CD4-positive, alpha-beta T cell treated with Interleukin-12 subunit alpha and Interleukin-12 subunit beta, for 1 hour (primary cell): ENCODE data around the gene KLF1.
A peak's percentile ranks its signal among the peaks of the same experiment; 100 is the strongest.
"Not testable (repeated sequence)": the region's sequence is repeated elsewhere in the genome, so short reads cannot be mapped to it uniquely, and the experiment has no call there.

Experiments
- DNase-seq: peaks from one replicate; pipeline ENCODE4 v3.0.0-alpha.2; 2020

KLF1 gene

DNA sequence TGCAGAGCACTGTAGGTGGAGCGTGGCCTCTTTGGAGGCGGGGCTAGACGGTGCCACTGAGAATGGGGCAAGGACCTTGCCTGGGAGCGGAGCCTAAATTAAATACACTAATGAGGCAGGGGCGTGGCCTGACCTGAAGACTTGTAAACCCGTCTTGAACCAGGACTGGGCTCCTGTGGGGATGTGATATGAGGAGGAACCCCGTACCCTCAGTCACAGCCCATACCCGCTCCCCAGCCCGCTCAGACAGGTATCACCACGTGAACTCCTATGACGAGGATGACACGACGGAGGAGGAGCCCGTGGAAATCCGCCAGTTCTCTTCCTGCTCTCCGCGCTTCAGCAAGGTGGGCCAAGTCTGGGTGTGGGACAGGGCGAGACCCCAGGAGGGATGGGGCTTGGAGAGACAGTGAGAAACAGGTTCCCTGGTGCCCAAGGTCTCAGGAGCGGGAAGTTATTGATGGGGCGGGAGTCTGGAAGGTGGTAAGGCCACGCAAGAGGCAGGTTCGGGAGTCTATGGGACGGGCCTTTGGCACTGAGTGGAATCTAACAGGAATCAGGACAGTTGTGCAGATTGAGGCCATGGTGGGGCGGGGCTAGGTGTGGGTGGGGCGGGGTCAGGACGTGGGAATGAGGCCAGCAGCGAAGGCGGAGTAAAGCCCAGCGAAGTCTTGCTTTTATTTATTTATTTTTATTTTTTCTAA, 20.4 kb downstream of the KLF1 start:
- no peak for DNase-seq

GRCh38 chr19:12865746-12866415, 21.1 kb downstream of the KLF1 start:
- no peak for DNase-seq

GRCh38 chr19:12864721-12865715, 22.0 kb downstream of the KLF1 start:
- DNase-seq: no peak

GRCh38 chr19:12864143-12864542, 22.9 kb downstream of the KLF1 start:
- DNase-seq: no peak

DNA sequence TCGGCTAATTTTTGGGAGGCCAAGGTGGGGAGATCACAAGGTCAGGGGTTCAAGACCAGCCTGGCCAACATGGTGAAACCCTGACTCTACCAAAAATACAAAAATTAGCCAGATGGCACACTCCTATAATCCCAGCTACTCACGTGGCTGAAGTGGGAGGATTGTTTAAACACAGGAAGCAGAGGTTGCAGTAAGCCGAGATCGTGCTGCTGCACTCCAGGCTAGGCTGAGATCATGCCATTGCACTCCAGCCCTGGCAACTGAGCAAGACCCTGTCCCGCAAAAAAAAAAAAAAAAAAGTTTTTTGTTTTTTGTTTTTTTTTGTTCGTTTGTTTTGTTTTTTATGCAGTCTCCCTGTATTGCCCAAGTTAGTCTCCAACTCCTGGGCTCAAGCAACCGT, 27.5 kb downstream of the KLF1 start:
- DNase-seq: no peak

DNA sequence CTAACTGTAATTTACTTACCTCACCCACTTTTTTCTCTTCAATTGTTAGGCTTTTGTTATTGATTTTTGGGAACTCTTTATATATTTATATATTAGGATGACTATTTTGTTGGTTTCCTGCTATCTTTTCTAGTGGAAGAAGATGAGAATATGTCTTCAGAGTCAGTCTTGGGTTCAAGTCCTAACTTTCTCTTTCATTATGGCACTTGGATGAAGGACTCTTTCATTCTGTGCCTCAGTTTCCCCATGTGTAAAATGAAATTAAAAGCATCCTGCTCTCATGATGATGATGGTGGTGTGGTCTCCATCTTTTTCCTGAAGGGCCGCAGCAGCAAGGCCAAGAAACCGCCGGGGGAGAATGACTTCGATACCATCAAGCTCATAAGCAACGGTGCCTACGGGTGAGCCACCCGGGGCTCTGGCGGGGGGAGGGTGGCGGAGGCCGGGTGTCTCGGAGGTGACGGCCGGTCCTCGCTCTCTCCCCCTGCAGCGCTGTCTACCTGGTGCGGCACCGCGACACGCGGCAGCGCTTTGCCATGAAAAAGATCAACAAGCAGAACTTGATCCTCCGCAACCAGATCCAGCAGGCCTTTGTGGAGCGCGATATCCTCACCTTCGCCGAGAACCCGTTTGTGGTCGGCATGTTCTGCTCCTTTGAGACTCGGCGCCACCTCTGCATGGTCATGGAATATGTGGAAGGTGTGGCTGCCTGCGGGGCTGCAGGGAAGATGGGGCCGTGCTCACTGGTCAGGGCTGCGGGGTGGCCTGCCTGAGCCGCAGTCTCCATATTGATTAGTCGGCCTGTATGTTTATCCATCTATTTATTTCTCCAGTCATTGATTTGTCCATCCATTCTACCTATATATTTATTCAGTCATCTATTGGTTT, 28.7 kb downstream of the KLF1 start:
- DNase-seq: no peak

DNA sequence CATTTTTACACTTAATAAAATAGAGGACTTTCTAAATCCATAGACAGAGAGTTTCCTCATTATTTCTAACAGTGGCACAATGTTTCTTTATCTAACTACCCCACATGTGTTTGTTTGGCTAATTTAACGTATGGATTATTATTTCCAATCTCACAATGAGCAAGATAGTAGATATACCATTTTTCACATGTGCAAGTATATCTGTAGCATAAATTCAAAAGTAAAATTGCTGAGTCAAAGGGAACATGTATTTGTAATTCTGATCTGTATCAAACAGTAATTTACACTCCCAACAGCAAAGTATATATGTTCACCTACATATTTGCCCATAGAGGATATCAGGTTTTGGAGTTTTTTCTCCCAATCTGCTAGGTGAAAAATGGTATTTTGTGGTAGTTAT, 30.3 kb downstream of the KLF1 start:
- no peak for DNase-seq

- DNase-seq: peak; percentile 83
Observed at GRCh38 chr19:12847159-12848139, 39.6 kb downstream of the KLF1 start.

DNA sequence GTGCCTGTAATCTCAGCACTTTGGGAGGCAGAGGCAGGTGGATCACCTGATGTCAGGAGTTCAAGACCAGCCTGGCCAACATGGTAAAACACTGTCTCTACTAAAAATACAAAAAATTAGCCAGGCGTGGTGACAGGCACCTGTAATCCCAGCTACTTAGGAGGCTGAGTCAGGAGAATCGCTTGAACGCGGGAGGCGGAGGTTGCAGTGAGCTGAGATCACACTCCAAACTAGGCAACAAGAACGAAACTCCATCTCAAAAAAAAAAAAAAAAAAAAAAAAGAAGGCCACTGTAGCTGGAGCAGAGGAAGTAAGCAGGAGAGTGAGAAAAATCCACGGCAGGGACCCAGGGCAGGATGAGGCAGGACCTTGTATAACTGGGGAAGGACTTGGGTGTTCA, 40.4 kb downstream of the KLF1 start:
- DNase-seq: not testable (repeated sequence)

- DNase-seq: no peak
Observed at GRCh38 chr19:12843999-12844732, 42.8 kb downstream of the KLF1 start.

DNA sequence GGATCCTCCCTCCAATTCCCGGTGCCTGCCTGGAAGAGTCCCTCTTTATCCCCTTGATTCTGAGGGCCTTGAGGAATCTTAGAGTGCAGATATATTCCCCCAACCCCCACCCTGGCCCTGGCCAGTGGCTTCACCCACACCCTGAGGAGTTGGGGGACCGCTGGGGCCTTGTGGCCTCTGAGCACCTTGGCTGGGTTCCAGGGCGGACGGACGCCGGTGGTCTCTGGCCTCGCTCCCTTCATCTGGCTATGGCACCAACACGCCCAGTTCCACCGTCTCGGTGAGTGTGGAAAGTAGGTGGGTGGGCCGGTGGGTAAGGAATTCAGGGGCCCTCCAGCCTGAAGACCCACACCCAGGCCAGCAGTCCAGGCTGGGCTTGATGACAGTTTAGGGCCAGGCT, 43.7 kb downstream of the KLF1 start:
- DNase-seq: no peak

DNA sequence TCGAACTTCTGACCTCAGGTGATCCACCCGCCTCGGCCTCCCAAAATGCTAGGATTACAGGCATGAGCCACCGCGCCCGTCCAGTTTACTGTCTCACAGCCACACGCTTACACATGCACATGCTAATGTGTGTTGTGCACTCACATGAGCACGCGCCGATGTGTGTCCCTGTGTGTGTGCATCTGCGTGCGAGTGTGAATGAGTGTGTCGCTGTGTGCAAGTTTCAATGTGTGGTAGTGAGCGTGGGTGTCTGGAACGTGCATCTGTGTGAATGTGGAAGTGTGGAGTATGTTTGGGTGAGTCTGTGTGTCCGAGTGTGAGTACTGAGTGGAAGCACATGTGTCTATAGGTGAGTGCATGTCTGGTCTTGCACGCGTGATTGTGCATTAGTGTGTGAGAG, 44.5 kb downstream of the KLF1 start:
- no peak for DNase-seq

DNA sequence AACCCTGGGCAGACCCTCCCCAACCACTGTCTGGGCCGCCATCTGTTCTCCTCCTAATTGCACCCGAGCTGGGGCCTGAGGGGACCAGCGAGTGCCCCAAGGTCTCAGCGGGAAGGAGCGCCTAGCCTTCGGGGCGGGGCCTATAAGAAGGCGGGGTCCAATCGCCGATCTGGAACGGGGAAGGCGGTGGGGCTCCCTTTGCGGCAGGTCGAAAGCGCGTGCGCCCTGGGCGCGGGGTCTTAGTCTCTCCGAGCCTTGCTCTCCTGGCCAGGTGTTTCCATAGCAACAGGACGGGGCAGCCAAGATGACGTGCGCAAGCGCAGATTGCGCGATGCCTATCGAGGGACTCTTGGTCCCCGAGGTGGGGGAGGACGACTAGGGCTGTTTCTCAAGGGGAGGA, 45.9 kb downstream of the KLF1 start:
- no peak for DNase-seq

- peak; percentile 41 for DNase-seq
Observed at GRCh38 chr19:12840091-12841079, 46.6 kb downstream of the KLF1 start.

DNA sequence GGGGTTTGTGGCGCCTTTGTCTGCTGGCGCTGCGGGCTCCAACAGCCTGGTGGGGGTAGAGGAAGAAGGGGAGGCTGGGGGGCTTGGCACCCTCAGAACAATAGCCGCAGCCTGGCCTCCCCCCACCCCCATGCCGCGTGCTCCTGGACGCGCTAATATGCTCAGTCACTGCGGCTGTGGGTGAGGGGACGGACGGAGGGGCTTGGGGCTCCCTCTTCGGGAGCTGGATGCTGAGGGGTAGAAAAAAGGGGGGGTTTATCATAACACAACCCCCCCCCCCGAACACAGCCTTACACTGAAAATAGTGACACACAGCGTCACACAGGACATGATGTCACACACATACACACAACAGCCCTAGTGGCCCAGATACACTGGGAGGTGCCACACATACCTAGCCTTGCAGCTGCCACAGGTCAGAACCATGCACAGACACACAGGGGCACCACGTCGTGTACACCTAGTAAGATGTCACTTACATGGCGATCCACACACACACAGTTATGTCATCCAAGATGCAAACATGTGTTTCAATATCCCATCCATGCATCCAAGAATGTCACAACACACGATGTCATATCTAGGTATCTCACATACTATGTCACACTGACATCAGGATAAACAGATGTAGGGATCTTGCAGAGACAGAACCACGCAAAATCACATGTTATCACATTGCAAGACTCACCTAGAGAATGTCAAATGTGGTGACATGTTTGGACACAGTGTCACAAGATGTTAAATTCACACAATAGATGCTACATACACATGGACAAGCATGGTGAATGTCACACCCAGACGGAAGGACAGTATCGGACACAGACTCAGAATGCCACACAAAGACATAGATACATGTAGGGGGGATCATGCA, 47.9 kb downstream of the KLF1 start:
- peak; percentile 38 for DNase-seq

- DNase-seq: peak; percentile 59
Observed at GRCh38 chr19:12838182-12838885, 48.7 kb downstream of the KLF1 start, which contains the start of gene MAST1. Gene MAST1 (plus strand): TSS chr19:12838515. CDS start chr19:12838573, 58 bp downstream.

- DNase-seq: no peak
Observed at GRCh38 chr19:12837225-12837624, 49.8 kb downstream of the KLF1 start.
